D721Med (cell line): Measurements from ENCODE around the gene CCAR1.
"Not testable (repeated sequence)": the region's sequence is repeated elsewhere in the genome, so short reads cannot be mapped to it uniquely, and the experiment has no call there.

Source experiments
- DNase-seq: peaks from one replicate; pipeline ENCODE4 v3.0.0; 2011; ENCODE audit warnings: low spot score; ENCODE audit not compliant: insufficient read length
- FAIRE-seq: peaks from 2 replicates; lab custom pipeline; 2011; peaks lifted over from hg19 to GRCh38; lab: Jason Lieb, UNC
- TF ChIP-seq, protein P1 (sequence below): IDR thresholded peaks from 2 replicates; pipeline ENCODE4 v1.5.1; 2012; ENCODE audit warnings: mild to moderate bottlenecking, control low read depth; ENCODE audit not compliant: insufficient read depth; ENCODE audit errors: missing control alignments

The CCAR1 gene

DNA sequence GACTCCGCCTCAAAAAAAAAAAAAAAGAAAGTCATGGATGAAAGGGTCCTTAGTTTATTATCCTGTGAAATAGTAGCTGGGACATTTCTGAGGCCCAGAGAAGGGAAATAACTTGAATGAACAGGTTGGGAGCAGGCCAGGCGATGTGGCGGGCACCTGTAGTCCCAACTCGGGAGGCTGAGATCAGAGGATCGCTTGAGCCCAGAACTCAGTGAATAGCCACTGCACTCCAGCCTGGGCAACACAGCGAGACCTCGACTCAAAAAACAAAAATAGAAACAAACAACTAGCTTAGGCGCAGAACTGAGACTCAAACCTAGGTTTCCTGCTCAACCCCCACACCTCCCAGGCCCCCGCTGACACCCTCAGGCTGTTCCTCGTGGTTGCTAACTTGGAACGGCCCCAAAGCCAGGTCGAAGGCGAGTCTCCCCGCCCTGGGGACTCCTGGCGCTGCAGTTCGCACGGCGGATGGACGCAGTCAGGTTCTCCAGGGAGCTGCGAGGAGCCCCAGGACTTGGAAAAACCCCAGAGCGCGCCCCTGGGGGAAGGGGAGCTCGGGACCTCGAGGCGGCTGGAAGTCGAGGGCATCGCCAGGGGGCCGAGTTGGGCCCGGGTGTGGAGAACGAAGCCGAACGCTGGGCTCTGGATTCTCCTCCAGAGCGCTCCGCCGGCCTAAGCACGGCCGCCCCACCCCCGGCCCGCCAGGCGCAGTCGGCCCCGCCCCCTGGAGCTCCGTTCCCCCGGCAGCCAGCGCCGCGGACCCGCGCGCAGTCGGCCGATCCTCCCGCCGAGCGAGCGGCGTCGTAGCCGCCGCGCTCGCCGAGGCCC, 105.9 kb downstream of the CCAR1 start, which contains the start of gene STOX1:
TSS of gene STOX1 (plus strand) at position 768 of the 828 bp plus-strand sequence. CDS start 93 bp downstream, outside the sequence.
- peak; percentile 45 for DNase-seq
- TF ChIP-seq, protein P1, sequence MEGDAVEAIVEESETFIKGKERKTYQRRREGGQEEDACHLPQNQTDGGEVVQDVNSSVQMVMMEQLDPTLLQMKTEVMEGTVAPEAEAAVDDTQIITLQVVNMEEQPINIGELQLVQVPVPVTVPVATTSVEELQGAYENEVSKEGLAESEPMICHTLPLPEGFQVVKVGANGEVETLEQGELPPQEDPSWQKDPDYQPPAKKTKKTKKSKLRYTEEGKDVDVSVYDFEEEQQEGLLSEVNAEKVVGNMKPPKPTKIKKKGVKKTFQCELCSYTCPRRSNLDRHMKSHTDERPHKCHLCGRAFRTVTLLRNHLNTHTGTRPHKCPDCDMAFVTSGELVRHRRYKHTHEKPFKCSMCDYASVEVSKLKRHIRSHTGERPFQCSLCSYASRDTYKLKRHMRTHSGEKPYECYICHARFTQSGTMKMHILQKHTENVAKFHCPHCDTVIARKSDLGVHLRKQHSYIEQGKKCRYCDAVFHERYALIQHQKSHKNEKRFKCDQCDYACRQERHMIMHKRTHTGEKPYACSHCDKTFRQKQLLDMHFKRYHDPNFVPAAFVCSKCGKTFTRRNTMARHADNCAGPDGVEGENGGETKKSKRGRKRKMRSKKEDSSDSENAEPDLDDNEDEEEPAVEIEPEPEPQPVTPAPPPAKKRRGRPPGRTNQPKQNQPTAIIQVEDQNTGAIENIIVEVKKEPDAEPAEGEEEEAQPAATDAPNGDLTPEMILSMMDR: no peak
- FAIRE-seq: no peak

DNA sequence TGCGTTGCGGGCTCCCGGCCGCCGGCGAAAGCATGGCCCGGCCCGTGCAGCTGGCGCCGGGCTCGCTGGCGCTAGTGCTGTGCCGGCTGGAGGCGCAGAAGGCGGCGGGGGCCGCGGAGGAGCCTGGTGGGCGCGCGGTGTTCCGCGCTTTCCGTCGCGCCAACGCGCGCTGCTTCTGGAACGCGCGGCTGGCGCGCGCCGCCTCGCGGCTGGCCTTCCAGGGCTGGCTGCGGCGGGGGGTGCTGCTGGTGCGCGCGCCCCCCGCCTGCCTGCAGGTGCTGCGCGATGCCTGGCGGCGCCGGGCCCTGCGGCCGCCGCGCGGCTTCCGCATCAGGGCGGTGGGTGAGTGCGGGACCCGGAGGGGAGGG, 106.5 kb downstream of the CCAR1 start:
- FAIRE-seq, DNase-seq: not testable (repeated sequence)

DNA sequence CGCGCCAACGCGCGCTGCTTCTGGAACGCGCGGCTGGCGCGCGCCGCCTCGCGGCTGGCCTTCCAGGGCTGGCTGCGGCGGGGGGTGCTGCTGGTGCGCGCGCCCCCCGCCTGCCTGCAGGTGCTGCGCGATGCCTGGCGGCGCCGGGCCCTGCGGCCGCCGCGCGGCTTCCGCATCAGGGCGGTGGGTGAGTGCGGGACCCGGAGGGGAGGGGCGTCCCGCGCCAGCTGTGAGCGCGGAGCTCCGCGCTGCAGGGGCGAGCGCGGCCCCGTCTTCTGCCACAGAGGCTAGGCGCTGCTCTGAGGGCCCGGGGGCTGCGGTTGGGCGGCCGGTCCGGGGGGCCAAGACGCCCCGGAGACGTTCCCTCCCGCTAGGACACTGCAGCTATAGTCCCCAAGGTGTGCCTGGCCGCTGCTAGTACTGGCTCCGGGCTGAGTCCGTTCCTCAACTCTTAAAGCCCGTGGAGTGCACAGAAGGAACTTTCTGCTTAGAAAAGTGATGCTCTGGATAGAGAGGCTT, 107.1 kb downstream of the CCAR1 start:
- FAIRE-seq, DNase-seq: not testable (repeated sequence)

DNA sequence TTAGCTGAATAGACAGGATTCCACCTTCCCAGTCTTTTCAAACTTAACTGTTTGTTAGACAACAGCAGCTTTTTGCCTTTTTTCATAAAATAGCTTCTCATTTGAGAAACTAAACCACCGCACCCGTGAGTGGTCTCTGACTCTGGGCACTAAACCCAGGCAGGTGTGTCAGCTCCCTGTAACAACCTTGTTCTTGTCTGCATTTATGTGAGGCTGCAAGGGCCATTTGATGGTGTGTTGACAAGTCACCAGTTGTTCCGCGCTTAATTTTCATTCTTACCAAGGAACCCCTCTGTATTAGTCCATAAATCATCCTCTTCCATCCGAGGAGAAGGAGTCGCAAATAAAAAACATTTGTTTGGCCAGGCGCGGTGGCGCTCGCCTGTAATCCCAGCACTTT, 107.8 kb downstream of the CCAR1 start:
- no peak for DNase-seq
- no peak for FAIRE-seq
- TF ChIP-seq, protein P1: no peak

DNA sequence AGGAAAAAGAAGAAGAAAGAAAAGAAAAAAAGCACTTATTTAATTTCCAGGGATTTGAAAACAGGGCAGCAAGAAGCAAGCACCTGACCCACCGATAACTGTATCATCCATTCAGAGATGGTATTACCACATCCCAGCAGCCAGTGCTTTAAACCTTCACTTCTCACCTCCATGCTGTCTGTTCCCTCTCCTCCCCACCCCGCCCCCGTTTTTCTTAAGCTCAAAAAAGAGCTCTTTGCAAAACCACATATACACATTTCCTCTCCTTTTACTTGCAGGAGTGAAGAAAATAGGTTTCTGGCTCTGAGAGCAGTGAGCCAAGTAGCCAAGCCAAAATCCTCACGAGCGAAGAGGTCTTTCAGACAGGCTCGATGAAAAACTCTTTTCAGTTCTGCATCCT, 108.5 kb downstream of the CCAR1 start:
- DNase-seq (no peak), FAIRE-seq (no peak)
- TF ChIP-seq, protein P1: no peak

DNA sequence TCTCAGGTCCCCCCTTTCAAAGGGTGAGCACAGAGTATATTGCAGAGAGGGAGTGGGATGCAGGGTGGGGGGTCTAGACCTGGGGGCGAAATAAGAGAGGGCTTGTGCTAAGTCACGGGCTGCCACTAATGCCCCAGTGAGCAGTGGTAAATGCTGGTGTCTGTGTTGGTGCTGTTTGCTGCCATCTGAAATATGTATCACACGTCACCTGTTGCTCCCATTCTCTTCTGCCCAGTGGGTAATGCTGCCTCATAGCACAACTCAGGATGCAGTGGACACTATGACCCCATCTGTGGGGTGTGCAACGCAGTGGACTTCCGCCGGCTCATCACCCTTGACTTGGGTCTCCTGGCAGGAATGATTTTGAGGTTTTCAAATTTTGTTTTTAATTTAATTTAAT, 108.9 kb downstream of the CCAR1 start:
- TF ChIP-seq, protein P1: no peak
- no peak for DNase-seq
- FAIRE-seq: no peak

DNA sequence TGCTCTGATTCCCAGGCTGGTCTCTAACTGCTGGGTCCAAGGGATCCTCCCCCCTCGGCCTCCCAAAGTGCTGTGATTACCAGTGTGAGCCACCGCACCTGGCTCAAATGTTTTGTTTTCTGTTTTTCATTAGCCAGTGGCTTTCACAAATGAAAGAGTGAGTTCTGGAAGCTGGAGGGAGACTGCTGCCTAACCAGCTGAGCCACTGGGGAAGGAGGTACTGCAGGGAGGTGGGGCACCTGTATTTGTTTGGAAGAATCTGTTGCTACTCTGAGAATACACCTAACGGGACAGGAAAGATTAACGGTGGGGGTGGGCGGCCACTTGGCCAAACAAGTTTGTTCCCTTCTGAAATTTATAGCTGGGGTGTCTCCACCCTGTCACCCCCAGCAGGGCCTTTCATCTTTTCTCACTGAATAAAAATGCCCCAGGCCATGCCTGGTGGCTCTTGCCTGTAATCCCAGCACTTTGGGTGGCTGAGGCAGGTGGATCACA, 111.0 kb downstream of the CCAR1 start:
- TF ChIP-seq, protein P1: no peak
- FAIRE-seq (no peak), DNase-seq (no peak)

DNA sequence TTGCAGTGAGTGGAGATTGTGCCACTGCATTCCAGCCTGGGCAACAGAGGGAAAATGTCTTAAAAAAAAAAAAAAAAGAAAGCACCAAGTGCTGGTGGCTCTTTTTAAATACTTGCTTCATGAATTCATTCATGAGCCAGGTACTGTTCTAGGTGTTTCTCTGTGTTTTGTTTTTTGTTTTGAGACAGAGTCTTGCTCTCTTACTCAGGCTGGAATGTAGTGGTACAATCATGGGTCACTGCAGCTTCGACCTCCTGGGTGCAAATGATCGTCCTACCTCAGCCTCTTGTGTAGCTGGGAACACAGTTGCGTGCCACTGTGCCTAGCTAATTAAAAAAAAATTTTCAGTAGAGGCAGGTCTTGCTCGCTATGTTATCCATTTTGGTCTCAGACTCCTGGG, 111.6 kb downstream of the CCAR1 start:
- DNase-seq (no peak), FAIRE-seq (no peak)
- TF ChIP-seq, protein P1: no peak
